Skeletal muscle satellite cell (primary cell): ENCODE measurements around the gene SH3TC2. TPM values are rescaled to one million over a fixed set of nuclear protein-coding genes. Genes with fewer than 3 reads are reported as not detected.

Source experiments
- small RNA-seq: library from RNA; depleted of rRNA; stranded (forward); fragments of <200 nt; gene quantifications from one replicate; pipeline ENCODE3, GENCODE V24; 2012

The SH3TC2 gene

Small RNAs within 50 kb of the gene (small RNA-seq; reads per million reads assigned to genes)
- not detected for gene MIR584
- gene RNU6-732P = not detected
